ENCODE results near the gene ABCD3.

Gene ABCD3

DNA sequence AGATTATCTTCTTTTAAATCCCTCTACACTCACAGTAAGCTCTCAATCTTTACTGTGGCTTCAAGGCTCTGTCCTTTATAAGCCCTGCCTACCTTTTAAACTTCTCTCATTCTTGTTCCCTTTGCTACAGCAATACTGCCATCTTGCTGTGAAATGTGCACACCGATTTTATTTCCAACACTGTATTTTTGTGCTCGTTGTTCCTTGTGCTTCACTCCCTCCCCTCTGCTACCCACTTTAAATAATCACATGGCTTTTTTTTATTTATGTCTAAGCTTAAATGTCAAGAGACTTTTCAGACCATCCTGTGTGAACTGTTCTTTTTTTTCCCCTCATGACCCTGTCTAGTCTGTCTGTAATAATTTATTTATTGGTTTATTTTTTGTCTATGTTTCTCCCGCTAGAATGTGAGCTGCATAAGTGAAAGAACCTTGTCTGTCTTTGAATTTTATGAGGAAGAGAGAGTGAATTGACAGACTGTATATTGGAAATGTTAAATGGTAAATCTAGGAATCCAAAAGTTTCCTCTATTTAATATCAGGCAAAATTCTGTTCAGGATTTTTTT is 45.7 kb downstream of the ABCD3 start:
- peak; percentile 72 for DNase-seq

GRCh38 chr1:94468708-94469107 is 50.5 kb downstream of the ABCD3 start:
- no peak for DNase-seq

DNA sequence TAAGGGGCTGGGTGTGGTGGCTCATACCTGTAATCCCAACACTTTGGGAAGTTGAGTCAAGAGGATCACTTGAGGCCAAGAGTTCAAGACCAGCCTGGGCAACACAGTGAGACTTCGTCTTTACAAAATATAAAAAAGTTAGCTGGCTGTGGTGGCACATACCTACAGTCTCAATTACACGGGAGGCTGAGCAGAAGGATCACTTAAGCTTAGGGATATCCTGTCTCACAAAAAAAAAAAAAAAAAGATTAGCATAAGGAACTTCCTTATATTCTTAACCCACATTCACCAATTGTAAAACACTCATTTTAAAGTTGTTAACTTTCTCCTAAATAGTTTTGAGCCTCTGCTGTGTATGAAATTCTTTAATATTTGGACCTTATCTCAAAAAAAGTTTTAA is 53.1 kb downstream of the ABCD3 start:
- DNase-seq = no peak

DNA sequence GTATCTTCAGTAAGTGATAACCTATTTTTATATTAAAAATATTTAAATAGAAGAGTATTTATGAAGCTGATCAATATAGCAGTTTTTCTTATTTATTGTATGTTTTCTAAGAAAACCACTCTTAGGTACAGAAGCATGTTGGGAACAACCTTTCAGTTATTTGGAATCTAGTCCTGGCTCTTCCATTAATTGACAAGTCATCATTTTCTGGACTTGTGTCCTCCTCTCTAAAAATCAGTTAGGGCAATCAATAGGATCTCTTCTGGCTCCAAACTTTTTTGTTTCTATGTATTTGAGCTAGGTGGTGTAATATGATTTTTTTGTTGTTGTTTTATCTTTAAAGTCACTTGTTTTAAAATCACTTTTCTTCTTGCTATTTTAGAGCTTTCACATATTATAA is 57.0 kb downstream of the ABCD3 start:
- DNase-seq = no peak

- no peak for DNase-seq
Observed at GRCh38 chr1:94479682-94480081, 61.5 kb downstream of the ABCD3 start.

GRCh38 chr1:94481473-94481933 is 63.3 kb downstream of the ABCD3 start:
- peak; percentile 29 for DNase-seq

DNA sequence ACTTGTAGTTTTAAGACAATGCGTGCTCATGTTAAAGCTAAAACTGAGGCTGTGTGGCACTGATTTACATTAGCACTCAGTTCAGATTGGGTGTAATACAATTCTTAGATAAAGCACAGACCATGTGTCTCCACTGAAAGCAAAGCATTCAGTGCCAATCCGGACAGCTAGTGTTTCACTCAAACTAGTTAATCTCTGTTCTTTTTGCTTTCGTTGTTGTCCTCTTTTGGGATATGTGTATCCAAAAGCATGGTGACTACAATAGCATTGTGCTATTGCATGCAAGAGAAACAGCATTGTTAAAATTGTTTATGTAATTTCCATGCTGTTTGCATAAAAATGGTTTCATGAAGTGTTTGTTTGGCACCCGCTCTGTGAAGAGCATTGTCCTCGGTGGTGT is 68.8 kb downstream of the ABCD3 start:
- DNase-seq = no peak

DNA sequence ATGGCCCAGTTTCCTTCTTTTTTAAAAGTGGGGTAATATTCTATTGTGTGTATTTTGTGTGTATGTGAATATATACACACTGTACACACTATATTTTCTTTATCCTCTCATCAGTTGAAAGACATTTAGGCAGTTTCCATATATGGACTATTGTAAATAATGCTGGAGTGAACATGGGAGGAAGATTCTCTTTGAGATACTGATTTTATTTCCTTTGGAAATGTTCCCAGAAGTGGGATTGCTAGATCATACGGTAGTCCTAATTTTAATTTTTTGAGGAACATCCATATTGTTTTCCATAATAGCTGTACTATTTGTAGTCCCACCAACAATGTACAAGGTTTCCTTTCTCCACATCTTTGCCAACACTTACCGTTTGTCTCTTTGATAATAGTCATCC is 72.4 kb downstream of the ABCD3 start:
- DNase-seq = no peak

GRCh38 chr1:94496076-94496755 is 78.0 kb downstream of the ABCD3 start:
- no peak for DNase-seq

DNA sequence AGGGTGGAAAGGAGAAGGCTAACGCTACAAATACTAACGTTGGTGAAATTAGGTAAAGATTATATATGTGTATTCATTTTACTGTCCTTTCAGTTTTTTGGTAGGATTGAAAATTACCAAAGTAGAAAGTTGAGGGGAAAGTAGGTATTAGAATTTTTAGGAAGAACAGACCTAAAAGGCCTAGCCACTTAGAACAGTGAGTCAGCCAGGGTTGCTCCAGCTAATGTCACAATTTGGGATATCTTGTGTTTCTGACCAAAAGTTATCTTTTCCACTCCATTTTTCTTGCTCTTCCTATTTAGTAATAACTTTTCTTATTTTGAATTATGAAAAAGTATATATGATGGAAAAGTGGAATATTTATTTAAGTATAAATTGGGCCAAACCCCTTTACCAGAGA is 83.2 kb downstream of the ABCD3 start:
- no peak for DNase-seq

GRCh38 chr1:94501935-94502334 is 83.7 kb downstream of the ABCD3 start:
- no peak for DNase-seq

DNA sequence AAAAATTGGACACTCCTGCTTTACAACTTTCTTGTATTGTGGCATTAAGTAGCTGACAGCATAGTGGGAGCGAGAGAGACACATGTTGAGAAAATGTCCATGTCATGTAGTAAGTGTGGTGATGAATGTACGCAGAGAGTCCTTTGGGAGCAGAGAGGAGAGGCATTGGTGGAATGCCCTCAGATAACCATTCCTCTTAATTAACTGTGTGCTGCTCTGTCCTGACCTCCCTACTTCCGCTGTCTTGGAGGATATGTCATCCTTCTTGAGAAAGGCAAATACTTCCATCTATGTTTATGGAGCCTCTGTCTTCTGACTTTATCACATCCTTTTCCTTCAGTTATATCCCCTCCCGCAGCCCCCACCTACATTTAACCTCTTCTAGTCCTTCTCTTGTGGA is 85.0 kb downstream of the ABCD3 start:
- DNase-seq = no peak

GRCh38 chr1:94504601-94505000 is 86.4 kb downstream of the ABCD3 start:
- DNase-seq = no peak

GRCh38 chr1:94512816-94513215 is 94.6 kb downstream of the ABCD3 start:
- no peak for DNase-seq

GRCh38 chr1:94514095-94514727 is 96.0 kb downstream of the ABCD3 start:
- no peak for DNase-seq

DNA sequence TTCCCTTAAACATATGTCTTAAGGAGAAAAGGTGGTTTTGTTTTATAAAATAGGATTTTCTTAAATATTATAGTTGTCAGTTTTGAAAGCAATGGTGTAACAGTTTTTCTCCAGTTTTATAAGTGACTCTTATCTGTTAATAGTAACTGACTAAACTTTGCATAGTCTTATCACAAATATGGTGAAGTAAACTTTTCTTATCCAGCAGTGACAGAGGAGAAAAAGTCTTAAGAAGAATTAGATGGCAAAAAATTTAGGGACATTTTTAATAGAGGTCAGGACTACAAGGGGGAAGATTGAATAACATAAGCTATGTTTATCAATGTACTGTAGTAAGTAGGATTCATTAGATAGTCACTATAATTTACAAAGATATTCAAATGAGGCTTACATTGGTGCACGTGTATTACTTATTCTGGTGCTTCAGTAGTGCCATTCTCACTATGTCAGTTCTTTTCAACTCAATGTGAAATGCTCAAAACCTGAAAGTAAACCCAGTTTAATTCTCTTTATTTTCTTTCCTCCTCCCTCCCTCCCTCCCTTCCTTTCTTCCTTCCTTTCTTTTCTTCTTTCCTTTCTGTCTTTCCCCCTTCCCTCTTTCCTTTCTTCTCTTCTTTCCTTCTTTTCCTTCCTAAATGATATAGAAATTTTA is 97.2 kb downstream of the ABCD3 start:
- no peak for DNase-seq

DNA sequence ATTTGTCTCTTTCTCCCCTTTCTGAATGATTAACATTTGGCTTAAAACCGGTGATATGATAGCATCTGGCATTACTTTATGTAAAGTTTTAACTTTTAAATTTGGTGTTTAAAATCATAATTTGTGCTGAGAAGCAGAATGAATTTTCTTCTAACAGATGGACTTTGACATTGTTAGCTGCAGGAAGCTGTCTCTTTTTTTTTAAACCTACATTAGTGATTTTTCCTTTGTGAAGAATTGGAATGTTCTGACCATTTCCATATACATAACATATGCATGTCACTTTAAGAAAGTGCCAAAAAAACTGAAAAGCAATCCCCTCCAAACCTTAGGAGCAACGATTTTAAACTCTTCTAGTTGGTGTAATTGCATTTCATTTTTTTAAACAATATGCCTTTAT is 101.2 kb downstream of the ABCD3 start:
- DNase-seq = no peak

DNA sequence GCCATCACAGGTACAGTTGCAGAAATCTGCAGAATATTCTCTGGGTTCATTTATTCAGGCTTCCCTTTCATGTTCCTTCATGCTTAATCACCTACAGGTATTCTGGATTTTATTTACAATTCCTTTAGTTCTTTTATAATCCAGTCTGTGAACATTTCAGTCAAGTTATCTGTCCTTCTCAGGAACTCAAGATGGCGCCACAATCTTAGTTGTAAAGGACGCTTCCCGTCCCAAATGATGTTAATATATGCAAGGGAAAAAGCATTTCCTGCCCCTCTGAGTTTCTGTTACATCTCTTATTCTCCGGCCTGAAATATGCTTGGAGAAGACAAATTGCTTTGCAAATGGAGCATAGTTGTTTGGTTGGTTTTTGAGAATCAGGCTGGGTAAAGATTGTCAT is 104.1 kb downstream of the ABCD3 start:
- DNase-seq = peak; percentile 63

DNA sequence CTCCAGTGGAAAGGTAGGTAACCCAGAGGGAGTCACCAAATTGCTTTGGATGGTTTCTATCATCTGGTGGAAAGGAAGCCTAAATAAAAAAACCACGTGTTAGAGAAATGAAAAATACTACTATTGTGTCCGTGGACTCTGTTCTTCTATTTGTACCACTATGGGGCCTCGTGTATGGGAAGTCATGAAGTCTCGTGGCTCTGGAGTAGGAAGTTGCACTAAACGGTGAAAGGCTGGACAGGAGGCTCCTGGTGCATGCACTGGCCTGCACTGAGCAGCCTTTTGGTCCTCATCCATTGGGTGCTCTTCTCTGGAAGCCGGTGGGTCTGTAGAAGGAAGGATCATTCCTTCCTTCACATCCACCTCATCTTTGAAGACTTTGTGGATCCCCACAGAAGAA is 106.3 kb downstream of the ABCD3 start:
- no peak for DNase-seq

DNA sequence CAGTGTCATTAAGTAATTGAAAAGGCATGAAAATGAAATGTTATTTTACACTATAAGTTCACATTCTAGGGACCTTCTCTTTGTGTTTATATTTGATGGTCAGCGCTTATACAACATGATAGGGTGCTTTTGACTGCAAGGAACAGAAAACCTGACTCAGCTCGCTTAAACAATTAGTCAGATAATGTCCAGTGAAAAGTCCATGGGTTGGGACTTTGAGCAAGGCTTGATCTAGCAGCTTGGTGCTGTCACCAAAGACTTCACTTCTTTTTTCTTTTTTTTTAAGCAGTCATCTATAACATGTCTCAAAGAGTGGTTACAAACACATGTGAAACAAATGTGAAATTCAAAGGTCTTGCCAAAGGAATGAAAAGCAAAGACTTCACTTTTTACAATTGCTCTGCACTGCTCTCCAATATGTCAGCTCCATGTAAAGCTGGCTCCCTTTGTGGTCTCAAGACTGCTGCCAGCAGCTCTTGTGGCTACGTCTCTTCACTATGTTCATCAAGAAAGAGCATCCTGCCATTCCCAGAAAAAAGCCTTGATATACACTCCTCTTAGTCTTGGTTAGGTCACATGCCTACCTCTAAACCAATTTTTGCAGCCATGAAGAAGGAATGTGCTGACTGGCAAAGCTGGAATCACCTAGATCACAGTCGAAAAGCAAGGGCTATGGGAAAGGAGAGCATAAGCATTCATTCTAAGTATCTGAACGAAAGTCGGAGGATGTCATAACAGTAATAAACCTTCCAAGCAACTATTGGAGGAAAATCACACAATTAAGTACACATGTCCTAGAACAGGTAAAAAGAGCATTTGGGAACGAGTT is 108.2 kb downstream of the ABCD3 start:
- DNase-seq = no peak

GRCh38 chr1:94527447-94528031 is 109.3 kb downstream of the ABCD3 start:
- DNase-seq = no peak

GRCh38 chr1:94528299-94528698 is 110.1 kb downstream of the ABCD3 start:
- no peak for DNase-seq

GRCh38 chr1:94528826-94529225 is 110.6 kb downstream of the ABCD3 start:
- no peak for DNase-seq
